Measurements from ENCODE around the gene B4GALT5. TPM values are rescaled to one million over a fixed set of nuclear protein-coding genes. Genes with fewer than 3 reads are reported as not detected.
A peak's percentile ranks its signal among the peaks of the same experiment; 100 is the strongest.
"Not testable (repeated sequence)": the region's sequence is repeated elsewhere in the genome, so short reads cannot be mapped to it uniquely, and the experiment has no call there.

The B4GALT5 gene
- total RNA-seq, 1 donor from 2014 or later: 115 TPM

DNA sequence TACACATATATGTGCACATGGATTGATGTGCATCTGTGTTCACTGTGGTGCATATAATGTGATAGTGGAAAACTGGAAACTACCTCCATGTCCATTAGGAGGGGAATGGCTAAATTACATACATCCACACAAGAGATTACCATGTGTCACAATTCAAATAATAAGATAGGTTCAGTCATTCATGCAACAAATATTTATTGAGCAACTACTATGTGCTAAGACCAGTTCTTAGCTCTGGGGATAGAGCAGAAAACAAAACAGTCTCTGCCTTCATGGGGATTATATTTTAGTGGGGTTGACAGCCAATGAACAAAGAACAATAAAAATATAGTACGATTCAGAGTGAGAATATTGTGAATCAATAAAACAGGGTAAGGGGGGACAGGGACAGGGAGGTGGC, 84.1 kb downstream of the B4GALT5 start:
- H3K36me3 Mint-ChIP-seq (ENCODE audit: low read depth, unreplicated experiment): peaks cover 37% of the 10 kb centered on the region
- peaks cover 22% of the 10 kb centered on the region for H3K27me3 Mint-ChIP-seq (ENCODE audit: unreplicated experiment)
- H3K9me3 Mint-ChIP-seq (ENCODE audit: unreplicated experiment): no peaks in the 10 kb centered on the region
- no peak for DNase-seq (ENCODE audit: low spot score)
- H3K27ac Mint-ChIP-seq (ENCODE audit: unreplicated experiment): no peak overlapping the region
- TF ChIP-seq, protein P1, sequence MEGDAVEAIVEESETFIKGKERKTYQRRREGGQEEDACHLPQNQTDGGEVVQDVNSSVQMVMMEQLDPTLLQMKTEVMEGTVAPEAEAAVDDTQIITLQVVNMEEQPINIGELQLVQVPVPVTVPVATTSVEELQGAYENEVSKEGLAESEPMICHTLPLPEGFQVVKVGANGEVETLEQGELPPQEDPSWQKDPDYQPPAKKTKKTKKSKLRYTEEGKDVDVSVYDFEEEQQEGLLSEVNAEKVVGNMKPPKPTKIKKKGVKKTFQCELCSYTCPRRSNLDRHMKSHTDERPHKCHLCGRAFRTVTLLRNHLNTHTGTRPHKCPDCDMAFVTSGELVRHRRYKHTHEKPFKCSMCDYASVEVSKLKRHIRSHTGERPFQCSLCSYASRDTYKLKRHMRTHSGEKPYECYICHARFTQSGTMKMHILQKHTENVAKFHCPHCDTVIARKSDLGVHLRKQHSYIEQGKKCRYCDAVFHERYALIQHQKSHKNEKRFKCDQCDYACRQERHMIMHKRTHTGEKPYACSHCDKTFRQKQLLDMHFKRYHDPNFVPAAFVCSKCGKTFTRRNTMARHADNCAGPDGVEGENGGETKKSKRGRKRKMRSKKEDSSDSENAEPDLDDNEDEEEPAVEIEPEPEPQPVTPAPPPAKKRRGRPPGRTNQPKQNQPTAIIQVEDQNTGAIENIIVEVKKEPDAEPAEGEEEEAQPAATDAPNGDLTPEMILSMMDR (IDR thresholded peaks at IDR 0.05; ENCODE audit: unreplicated experiment): no peak
- H3K4me1 Mint-ChIP-seq (ENCODE audit: unreplicated experiment): peaks cover 43% of the 10 kb centered on the region
- H3K4me3 Mint-ChIP-seq (ENCODE audit: unreplicated experiment): no peak overlapping the region

DNA sequence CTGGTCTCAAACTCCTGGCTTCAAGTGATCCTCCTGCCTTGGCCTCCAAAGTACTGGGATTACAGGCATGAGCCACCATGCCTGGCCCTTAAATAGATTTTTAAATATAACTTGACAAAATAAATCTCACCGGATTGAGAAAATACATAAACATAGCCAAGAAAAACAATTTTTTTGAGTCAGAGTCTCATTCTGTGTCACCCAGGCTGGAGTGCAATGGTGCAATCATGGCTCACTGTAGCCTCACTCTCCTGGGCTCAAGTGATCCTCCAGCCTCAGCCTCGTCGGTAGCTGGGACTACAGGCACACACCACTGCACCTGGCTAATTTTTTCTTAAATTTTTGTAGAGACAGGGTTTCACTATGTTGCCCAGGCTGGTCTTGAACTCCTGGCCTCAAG, 85.4 kb downstream of the B4GALT5 start:
- Mint-ChIP-seq H3K36me3 (ENCODE audit: low read depth, unreplicated experiment) (peaks cover 28% of the 10 kb centered on the region), H3K4me1 (ENCODE audit: unreplicated experiment) (peaks cover 37% of the 10 kb centered on the region), H3K27me3 (ENCODE audit: unreplicated experiment) (peaks cover 22% of the 10 kb centered on the region)
- not testable (repeated sequence) for DNase-seq (ENCODE audit: low spot score); H3K4me3 Mint-ChIP-seq (ENCODE audit: unreplicated experiment); H3K9me3 Mint-ChIP-seq (ENCODE audit: unreplicated experiment); H3K27ac Mint-ChIP-seq (ENCODE audit: unreplicated experiment)

DNA sequence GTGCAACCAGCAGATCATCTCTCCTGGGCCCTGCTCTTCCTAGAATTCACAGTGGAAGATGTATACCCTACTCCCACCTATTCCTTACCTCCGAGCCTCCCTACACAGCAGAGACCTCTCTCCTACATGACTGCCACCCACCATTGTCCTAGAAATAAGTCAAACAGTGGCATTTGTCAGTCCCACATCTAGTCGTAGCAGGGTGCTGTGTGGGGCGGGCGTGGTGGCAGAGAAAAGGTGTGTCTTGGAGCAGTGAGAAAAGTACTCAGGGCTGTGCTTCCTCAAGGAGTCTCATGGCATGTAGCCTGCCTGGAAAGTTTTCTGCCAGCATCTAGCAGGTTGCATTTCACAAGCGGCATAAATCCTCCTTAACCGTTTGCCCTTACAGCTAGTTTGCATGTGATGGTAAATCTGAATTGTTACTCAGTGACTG, 86.3 kb downstream of the B4GALT5 start:
- TF ChIP-seq, protein P1 (IDR thresholded peaks at IDR 0.05; ENCODE audit: unreplicated experiment): no peak
- no peak overlapping the region for H3K27ac Mint-ChIP-seq (ENCODE audit: unreplicated experiment)

DNA sequence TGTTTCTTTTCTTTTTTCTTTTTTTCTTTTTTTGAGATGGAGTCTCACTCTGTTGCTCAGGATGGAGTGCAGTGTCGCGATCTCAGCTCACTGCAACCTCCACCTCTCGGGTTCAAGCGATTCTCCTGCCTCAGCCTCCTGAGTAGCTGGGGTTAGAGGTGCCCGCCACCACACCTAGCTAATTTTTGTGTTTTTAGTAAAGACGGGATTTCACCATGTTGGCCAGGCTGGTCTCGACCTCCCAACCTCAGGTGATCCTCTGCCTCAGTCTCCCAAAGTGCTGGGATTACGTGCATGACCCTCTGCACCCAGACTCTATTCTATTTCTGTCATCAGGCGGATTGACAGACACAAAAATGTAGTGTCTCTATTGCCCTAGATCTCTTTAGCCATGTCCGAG, 88.7 kb downstream of the B4GALT5 start:
- Mint-ChIP-seq H3K36me3 (ENCODE audit: low read depth, unreplicated experiment) (peaks cover 17% of the 10 kb centered on the region), H3K27ac (ENCODE audit: unreplicated experiment) (peak overlapping the region; percentile 81)
- not testable (repeated sequence) for H3K9me3 Mint-ChIP-seq (ENCODE audit: unreplicated experiment)

More for the DNA sequence above, 86.3 kb downstream of the B4GALT5 start:
- peaks cover 29% of the 10 kb centered on the region for H3K4me1 Mint-ChIP-seq (ENCODE audit: unreplicated experiment)
- H3K27me3 Mint-ChIP-seq (ENCODE audit: unreplicated experiment): peaks cover 18% of the 10 kb centered on the region
- H3K36me3 Mint-ChIP-seq (ENCODE audit: low read depth, unreplicated experiment): peaks cover 25% of the 10 kb centered on the region
- no peaks in the 10 kb centered on the region for H3K9me3 Mint-ChIP-seq (ENCODE audit: unreplicated experiment)
- DNase-seq (ENCODE audit: low spot score): no peak
- H3K4me3 Mint-ChIP-seq (ENCODE audit: unreplicated experiment): no peak overlapping the region

DNA sequence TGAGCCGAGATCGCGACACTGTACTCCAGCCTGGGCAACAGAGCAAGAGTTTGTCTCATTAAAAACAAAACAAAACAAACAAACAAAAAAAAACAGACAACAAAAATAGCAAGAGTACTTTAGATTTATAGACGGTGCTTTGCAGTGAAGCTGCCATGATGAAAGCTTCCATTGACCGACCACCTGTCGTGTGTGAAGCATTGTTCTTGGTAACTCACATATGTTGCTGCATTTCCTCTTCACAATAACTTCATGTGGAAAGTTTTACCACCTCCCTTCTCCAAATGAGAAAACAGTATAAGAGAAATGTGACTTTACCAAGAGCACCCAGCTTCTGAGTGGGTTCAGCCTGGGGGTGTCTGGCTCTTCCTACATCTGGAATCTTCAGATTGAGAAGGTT, 89.4 kb downstream of the B4GALT5 start:
- Mint-ChIP-seq H3K27ac (ENCODE audit: unreplicated experiment) (no peak overlapping the region), H3K27me3 (ENCODE audit: unreplicated experiment) (peaks cover 9% of the 10 kb centered on the region), H3K4me3 (ENCODE audit: unreplicated experiment) (no peak overlapping the region), H3K9me3 (ENCODE audit: unreplicated experiment) (no peaks in the 10 kb centered on the region), H3K4me1 (ENCODE audit: unreplicated experiment) (peaks cover 15% of the 10 kb centered on the region), H3K36me3 (ENCODE audit: low read depth, unreplicated experiment) (peaks cover 12% of the 10 kb centered on the region)
- DNase-seq (ENCODE audit: low spot score): no peak
- TF ChIP-seq, protein P1 (IDR thresholded peaks at IDR 0.05; ENCODE audit: unreplicated experiment): no peak

More for the DNA sequence above, 88.7 kb downstream of the B4GALT5 start:
- peaks cover 15% of the 10 kb centered on the region for H3K4me1 Mint-ChIP-seq (ENCODE audit: unreplicated experiment)
- DNase-seq (ENCODE audit: low spot score); H3K27me3 Mint-ChIP-seq (ENCODE audit: unreplicated experiment); H3K4me3 Mint-ChIP-seq (ENCODE audit: unreplicated experiment): not testable (repeated sequence)

DNA sequence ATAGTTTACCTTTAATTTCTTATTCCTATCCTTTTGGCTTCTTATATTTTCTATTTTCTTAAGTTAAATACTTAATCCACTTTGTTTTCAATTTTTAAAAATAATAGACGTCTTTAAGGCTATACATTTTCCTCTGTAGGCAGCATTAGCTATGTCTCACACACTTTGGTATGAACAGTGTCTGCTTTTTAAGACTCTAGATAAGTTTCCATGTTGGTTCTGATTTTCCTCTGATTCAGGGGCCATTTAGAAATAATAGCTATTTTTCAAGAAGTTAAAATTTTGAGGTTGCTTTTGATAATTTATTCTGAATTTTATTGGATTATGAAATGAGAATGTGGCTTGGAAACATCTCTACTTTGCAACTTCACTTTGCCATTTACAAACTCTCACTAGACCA, 91.4 kb downstream of the B4GALT5 start:
- TF ChIP-seq, protein P1 (IDR thresholded peaks at IDR 0.05; ENCODE audit: unreplicated experiment): no peak
- Mint-ChIP-seq H3K4me3 (ENCODE audit: unreplicated experiment) (no peak overlapping the region), H3K9me3 (ENCODE audit: unreplicated experiment) (no peaks in the 10 kb centered on the region), H3K27ac (ENCODE audit: unreplicated experiment) (no peak overlapping the region), H3K4me1 (ENCODE audit: unreplicated experiment) (peaks cover 13% of the 10 kb centered on the region), H3K27me3 (ENCODE audit: unreplicated experiment) (peaks cover 9% of the 10 kb centered on the region), H3K36me3 (ENCODE audit: low read depth, unreplicated experiment) (peaks cover 8% of the 10 kb centered on the region)
- no peak for DNase-seq (ENCODE audit: low spot score)
